GM23248 (cell line): ENCODE measurements around the gene C1QTNF3. TPM values are rescaled to one million over a fixed set of nuclear protein-coding genes. Genes with fewer than 3 reads are reported as not detected.

Experiments used
- DNase-seq: peaks from one replicate; pipeline ENCODE4 v3.0.0-alpha.2; 2015
- H2AFZ ChIP-seq: fragments of 200-600 bp; sonication (generic); 2 replicates; pipeline ENCODE4 v1.6.1; 2016; ENCODE audit warnings: antibody characterized with exemption
- H3F3A ChIP-seq: fragments of 200-600 bp; sonication (generic); 2 replicates; pipeline ENCODE4 v1.6.1; 2016; ENCODE audit warnings: mild to moderate bottlenecking, antibody characterized with exemption, mixed run types; ENCODE audit not compliant: insufficient read depth
- H3K27ac ChIP-seq: fragments of 200-600 bp; sonication (generic); 2 replicates; pipeline ENCODE4 v1.5.1; 2016; ENCODE audit warnings: mild to moderate bottlenecking
- H3K27me3 ChIP-seq: fragments of 200-600 bp; sonication (generic); replicated peaks from 2 replicates; pipeline ENCODE4 v1.6.1; 2016; ENCODE audit warnings: mild to moderate bottlenecking; ENCODE audit not compliant: insufficient read depth
- H3K36me3 ChIP-seq: fragments of 200-600 bp; sonication (generic); 2 replicates; pipeline ENCODE4 v1.6.1; 2016; ENCODE audit warnings: low read depth, mild to moderate bottlenecking
- H3K4me1 ChIP-seq: fragments of 200-600 bp; sonication (generic); 2 replicates; pipeline ENCODE4 v1.6.1; 2016; ENCODE audit warnings: mild to moderate bottlenecking; ENCODE audit not compliant: insufficient read depth
- H3K4me2 ChIP-seq: fragments of 200-600 bp; sonication (generic); one replicate; pipeline ENCODE4 v1.6.1; 2016; ENCODE audit warnings: mild to moderate bottlenecking; ENCODE audit not compliant: unreplicated experiment
- H3K4me3 ChIP-seq: fragments of 200-600 bp; sonication (generic); 2 replicates; pipeline ENCODE4 v1.5.1; 2016; ENCODE audit warnings: mild to moderate bottlenecking
- H3K79me2 ChIP-seq: fragments of 200-600 bp; sonication (generic); 2 replicates; pipeline ENCODE4 v1.6.1; 2016; ENCODE audit warnings: mild to moderate bottlenecking; ENCODE audit not compliant: insufficient read depth
- H3K9ac ChIP-seq: fragments of 200-600 bp; sonication (generic); 2 replicates; pipeline ENCODE4 v1.6.1; 2016; ENCODE audit warnings: mild to moderate bottlenecking
- H3K9me2 ChIP-seq: fragments of 200-600 bp; sonication (generic); 2 replicates; pipeline ENCODE4 v1.6.1; 2016; ENCODE audit warnings: mixed run types, mild to moderate bottlenecking, moderate library complexity; ENCODE audit not compliant: insufficient read depth
- H3K9me3 ChIP-seq: fragments of 200-600 bp; sonication (generic); one replicate; pipeline ENCODE4 v1.6.1; 2017; ENCODE audit warnings: low read depth
- H4K20me1 ChIP-seq: fragments of 200-600 bp; sonication (generic); 2 replicates; pipeline ENCODE4 v1.6.0; 2016; ENCODE audit not compliant: insufficient read depth
- EZH2 ChIP-seq: fragments of 200-600 bp; sonication (generic); IDR thresholded peaks from 2 replicates; pipeline ENCODE4 v1.6.1; 2018; ENCODE audit warnings: antibody characterized with exemption, mild to moderate bottlenecking; ENCODE audit not compliant: insufficient read depth, poor library complexity, severe bottlenecking
- EZH2phosphoT487 ChIP-seq: fragments of 200-600 bp; sonication (generic); IDR thresholded peaks from 2 replicates; pipeline ENCODE4 v1.6.1; 2018; ENCODE audit warnings: antibody characterized with exemption, moderate library complexity, mild to moderate bottlenecking, low read depth; ENCODE audit not compliant: insufficient read depth
- WGBS, 2 experiments: methylation state at CpG; one replicate each; pipeline ENCODE4 v1.1.6; 2015 to 2017; ENCODE audit warnings: low lambda C conversion rate in 2 of 2, low coverage in 1 of 2; ENCODE audit errors: missing lambda C conversion rate in 2 of 2; 5-methylcytosine and 5-hydroxymethylcytosine counted together
- in situ Hi-C: fragments of 300-500 bp; cut with MboI; formaldehyde crosslinking; loops from 2 replicates; pipeline ENCODE4 v1.15.0; 2020
- polyA plus RNA-seq: library from polyadenylated mRNA; unstranded; fragments of >200 nt; fragmentation: Nextera tagmentation; extraction: Ambion mirVana; gene quantifications from 2 replicates; pipeline ENCODE4 v1.2.1, GENCODE V29; 2016
- total RNA-seq: library from RNA; depleted of rRNA; stranded (reverse); fragments of >200 nt; shearing (Covaris generic); gene quantifications from 2 replicates; pipeline ENCODE4 v1.2.3, GENCODE V29; 2014

C1QTNF3 gene
- total and polyA plus RNA-seq, 2 experiments from 2014 or later, result 0.11 to 0.58 TPM

DNA sequence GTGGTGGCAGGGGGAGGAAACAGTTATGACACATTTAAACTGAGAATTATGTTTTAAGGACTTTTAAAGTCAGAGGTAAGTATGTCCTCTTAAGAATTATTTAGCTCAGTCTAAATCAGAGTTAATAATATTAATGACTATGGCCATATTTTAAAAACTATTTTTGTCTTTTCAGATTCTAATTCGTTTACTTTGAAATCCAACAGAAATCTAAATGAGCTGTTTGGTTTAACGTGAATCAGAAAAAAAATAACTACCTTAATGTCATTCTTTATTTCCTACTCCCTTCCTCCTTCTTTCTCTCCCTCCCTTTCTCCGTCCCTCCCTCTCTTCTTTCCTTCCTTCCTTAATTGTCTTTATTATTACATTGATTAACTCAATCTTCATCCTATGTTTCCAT is 14.7 kb downstream of the C1QTNF3 start:
- no peaks in the 10 kb centered on the region for H3F3A ChIP-seq
- in situ Hi-C loops, result no loop called here
- H3K27me3 ChIP-seq, result no peaks in the 10 kb centered on the region
- no peak overlapping the region for H3K4me3 ChIP-seq
- H4K20me1 ChIP-seq, result no peaks in the 10 kb centered on the region
- TF ChIP-seq EZH2 (no peak), EZH2phosphoT487 (no peak)
- H3K9ac ChIP-seq, result no peak overlapping the region
- H3K27ac ChIP-seq, result no peak overlapping the region
- WGBS, 2 experiments, result 71 to 74% methylated on average over 3 of the region's 3 CpGs
- no peaks in the 10 kb centered on the region for H3K9me3 ChIP-seq
- H3K4me1 ChIP-seq, result no peaks in the 10 kb centered on the region
- no peaks in the 10 kb centered on the region for H3K9me2 ChIP-seq
- no peak overlapping the region for H2AFZ ChIP-seq
- no peak for DNase-seq
- H3K36me3 ChIP-seq, result no peaks in the 10 kb centered on the region
- no peaks in the 10 kb centered on the region for H3K79me2 ChIP-seq
- no peak overlapping the region for H3K4me2 ChIP-seq

DNA sequence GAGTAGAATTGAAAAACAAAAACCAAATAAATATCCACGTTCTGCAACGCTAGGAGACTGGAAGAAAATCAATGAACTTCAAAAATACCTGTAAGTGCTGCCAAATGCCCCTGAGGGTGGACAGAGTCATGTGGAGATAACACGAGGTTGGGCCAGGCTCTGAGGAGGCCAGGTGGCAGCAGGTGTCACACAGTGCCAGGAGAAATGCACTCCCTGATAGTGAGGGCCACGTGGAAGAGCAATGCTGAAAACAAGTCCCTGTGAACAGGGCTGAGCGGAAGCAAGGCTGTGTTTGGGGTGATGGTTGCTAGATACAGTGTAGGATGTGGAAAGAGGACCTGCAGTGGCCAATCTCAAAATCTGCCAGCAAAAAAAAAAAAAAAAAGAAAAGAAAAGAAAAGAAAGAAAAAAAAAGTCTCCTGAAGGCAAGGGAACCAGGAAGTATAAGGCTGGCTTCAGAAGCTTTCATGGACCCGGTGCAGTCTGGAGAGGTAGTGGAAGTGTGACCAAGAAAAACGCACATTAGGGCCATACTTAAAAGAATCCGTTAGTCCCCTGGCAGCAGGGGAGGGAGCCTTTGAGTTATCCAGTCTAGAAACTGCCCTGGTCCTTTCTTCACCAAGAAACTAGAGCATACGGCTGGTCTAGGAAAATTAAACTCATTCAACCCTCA is 16.8 kb downstream of the C1QTNF3 start:
- Histone ChIP-seq H3K9me2 (no peaks in the 10 kb centered on the region), H4K20me1 (no peaks in the 10 kb centered on the region), H3F3A (peaks cover 19% of the 10 kb centered on the region), H3K4me2 (no peak overlapping the region), H3K9ac (no peak overlapping the region), H3K4me3 (no peak overlapping the region), H3K79me2 (no peaks in the 10 kb centered on the region), H3K27ac (no peak overlapping the region), H3K9me3 (no peaks in the 10 kb centered on the region), H3K36me3 (no peaks in the 10 kb centered on the region), H2AFZ (no peak overlapping the region), H3K4me1 (peaks cover 18% of the 10 kb centered on the region), H3K27me3 (no peaks in the 10 kb centered on the region)
- in situ Hi-C loops, result no loop called here
- TF ChIP-seq EZH2 (no peak), EZH2phosphoT487 (no peak)
- 81 to 85% methylated on average over 9 of the region's 9 CpGs for WGBS, 2 experiments
- DNase-seq, result no peak

DNA sequence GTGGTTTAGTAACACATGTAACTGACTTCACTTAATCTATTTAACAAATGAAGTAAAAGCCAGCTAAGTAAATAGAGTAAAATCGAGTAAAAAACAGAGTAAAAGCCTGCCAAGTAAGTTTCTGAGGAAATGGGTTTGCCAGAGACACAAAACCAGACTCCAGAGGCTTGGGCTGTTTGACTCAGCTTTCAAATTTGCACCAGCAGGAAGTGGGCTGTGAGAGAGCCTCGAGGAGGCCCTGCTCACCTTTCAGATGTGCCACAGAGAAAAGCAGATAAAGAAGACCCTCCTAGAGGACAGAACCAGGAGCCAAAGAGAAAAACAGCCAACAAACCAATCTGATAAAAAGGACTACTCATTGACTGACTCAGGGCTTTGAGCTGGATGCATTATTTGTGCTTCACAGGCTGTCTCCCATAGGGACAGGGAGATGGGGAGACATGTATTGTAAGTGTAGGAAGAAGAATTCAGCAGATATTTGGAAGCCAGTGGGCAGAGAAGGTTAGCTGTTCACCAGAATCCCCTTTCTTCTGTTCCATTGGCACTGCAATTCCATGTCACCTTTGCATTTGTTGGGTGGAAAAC is 20.8 kb downstream of the C1QTNF3 start:
- Histone ChIP-seq H2AFZ (peak overlapping the region; percentile 76), H3F3A (peaks cover 23% of the 10 kb centered on the region), H3K4me1 (peaks cover 22% of the 10 kb centered on the region), H3K36me3 (no peaks in the 10 kb centered on the region), H3K4me2 (peak overlapping the region; percentile 46), H4K20me1 (no peaks in the 10 kb centered on the region), H3K4me3 (no peak overlapping the region), H3K9me3 (no peaks in the 10 kb centered on the region), H3K27me3 (no peaks in the 10 kb centered on the region), H3K79me2 (no peaks in the 10 kb centered on the region), H3K9me2 (no peaks in the 10 kb centered on the region), H3K9ac (peak overlapping the region; percentile 35), H3K27ac (peak overlapping the region; percentile 80)
- in situ Hi-C loops, result loop anchor here (25.0 kb wide), 1 partner anchor 865 kb away; no protein-coding TSS in a partner anchor
- TF ChIP-seq EZH2phosphoT487 (no peak), EZH2 (no peak)
- WGBS, 2 experiments, result 2 to 3% methylated on average over 2 of the region's 2 CpGs
- DNase-seq, result peak; percentile 74

- H3K9ac ChIP-seq, result no peak overlapping the region
- no peaks in the 10 kb centered on the region for H3K9me2 ChIP-seq
- 94 to 100% methylated on average over 2 of the region's 2 CpGs for WGBS, 2 experiments
- no peaks in the 10 kb centered on the region for H3K36me3 ChIP-seq
- H2AFZ ChIP-seq, result 0 out of 2 replicates have a peak overlapping the region, but pooled peaks have one; percentile 76
- H3K27me3 ChIP-seq, result no peaks in the 10 kb centered on the region
- H3K4me1 ChIP-seq, result peaks cover 22% of the 10 kb centered on the region
- no peaks in the 10 kb centered on the region for H3K79me2 ChIP-seq
- H3K4me3 ChIP-seq, result no peak overlapping the region
- in situ Hi-C loops, result loop anchor here (25.0 kb wide), 1 partner anchor 866 kb away; no protein-coding TSS in a partner anchor
- H3K9me3 ChIP-seq, result no peaks in the 10 kb centered on the region
- H3F3A ChIP-seq, result peaks cover 23% of the 10 kb centered on the region
- H3K4me2 ChIP-seq, result no peak overlapping the region
- peak; percentile 17 for DNase-seq
- no peaks in the 10 kb centered on the region for H4K20me1 ChIP-seq
- H3K27ac ChIP-seq, result peak overlapping the region; percentile 80
- TF ChIP-seq EZH2phosphoT487, result no peak
- no peak for TF ChIP-seq EZH2
Observed at GRCh38 chr5:34021334-34021733, 21.7 kb downstream of the C1QTNF3 start.
